K562 (cell line): ENCODE measurements around the gene C12orf75.

Experiments used
- ADNP ChIP-seq: fragments of 200-800 bp; sonication (Bioruptor generic); IDR thresholded peaks from 2 replicates; pipeline ENCODE4 v1.6.1; 2016; ENCODE audit warnings: missing genetic modification characterization, missing compliant biosample characterization
- ARID1B ChIP-seq: fragments of 450-650 bp; IDR thresholded peaks from 2 replicates; pipeline ENCODE4 v1.6.1; 2016; ENCODE audit warnings: antibody characterized with exemption, mild to moderate bottlenecking, inconsistent platforms
- MYBL2 ChIP-seq, 2 experiments: fragments of 450-650 bp in 1 of 2; sonication (generic) in 1 of 2; formaldehyde crosslinking in 1 of 2; IDR thresholded peaks; 2 replicates each; pipeline versions ENCODE4 v1.6.1 to v1.8.1; 2017 to 2022; ENCODE audit warnings: borderline replicate concordance in 1 of 2, inconsistent platforms in 1 of 2, low read depth in 1 of 2, mild to moderate bottlenecking in 1 of 2, missing genetic modification reagents in 1 of 2, moderate library complexity in 1 of 2
- NR4A1 ChIP-seq, 2 experiments: fragments of 250-450 bp in 1 of 2; fragments of 450-650 bp in 1 of 2; sonication (Bioruptor Pico) in 1 of 2; IDR thresholded peaks; 2 replicates each; pipeline versions ENCODE4 v1.4.0 to v1.6.1; 2016 to 2020; ENCODE audit warnings: mild to moderate bottlenecking in 2 of 2, missing compliant biosample characterization in 1 of 2, missing genetic modification characterization in 1 of 2, moderate library complexity in 1 of 2
- POLR2A ChIP-seq: fragments of 450-650 bp; conservative IDR thresholded peaks from 2 replicates; pipeline ENCODE4 v1.6.1; 2016
- SIN3B ChIP-seq: fragments of 450-650 bp; IDR thresholded peaks from 2 replicates; pipeline ENCODE4 v1.6.1; 2017; ENCODE audit warnings: low read depth, mild to moderate bottlenecking, moderate library complexity
- TAF1 ChIP-seq: IDR thresholded peaks from 2 replicates; pipeline ENCODE4 v1.6.1; 2011; ENCODE audit warnings: mild to moderate bottlenecking, low read length, moderate library complexity; ENCODE audit not compliant: insufficient read depth, control insufficient read depth, severe bottlenecking; ENCODE audit errors: extremely low read depth
- ZNF586 ChIP-seq: fragments of 450-650 bp; formaldehyde crosslinking; conservative IDR thresholded peaks from 2 replicates; pipeline ENCODE4 v1.4.0; 2020; ENCODE audit warnings: mild to moderate bottlenecking, moderate library complexity

GRCh38 chr12:105355752-105356151 is 25.3 kb downstream of the C12orf75 start:
- no peak for TF ChIP-seq ADNP (tag)
- no peak for TF ChIP-seq NR4A1 (CRISPR knock-in tag; IDR thresholded peaks at IDR 0.05)
- no peak for TF ChIP-seq NR4A1 (tag; IDR thresholded peaks at IDR 0.05)
- TF ChIP-seq MYBL2 (IDR thresholded peaks at IDR 0.05; ENCODE audit: low read depth): no peak
- no peak for TF ChIP-seq MYBL2 (CRISPR knock-in tag; IDR thresholded peaks at IDR 0.05; ENCODE audit: borderline replicate concordance)
- TF ChIP-seq ARID1B: no peak
- no peak for TF ChIP-seq ZNF586 (CRISPR knock-in tag)
- no peak for TF ChIP-seq TAF1
- TF ChIP-seq POLR2A: no peak
- no peak for TF ChIP-seq SIN3B
